Ovary (tissue), 9 donors: ENCODE measurements around the gene TMEM207. TPM values are rescaled to one million over a fixed set of nuclear protein-coding genes. Genes with fewer than 3 reads are reported as not detected.

Source experiments
- DNase-seq, 5 donors: peaks; one replicate each; pipeline ENCODE4 v3.0.0-alpha.2; 2019 to 2020
- H3K27ac ChIP-seq, 2 donors: fragments of 200-600 bp; one replicate each; pipeline versions ENCODE4 v1.5.1 to v1.8.0; 2019 to 2022
- H3K27me3 ChIP-seq: fragments of 200-600 bp; one replicate; pipeline ENCODE4 v1.8.0; 2022
- H3K36me3 ChIP-seq: fragments of 200-600 bp; sonication (generic); one replicate; pipeline ENCODE4 v1.5.1; 2019
- H3K4me1 ChIP-seq: one replicate; pipeline ENCODE4 v1.8.1; 2013; ENCODE audit warnings: mild to moderate bottlenecking, moderate library complexity; ENCODE audit not compliant: insufficient read depth
- H3K4me3 ChIP-seq: fragments of 200-600 bp; sonication (generic); one replicate; pipeline ENCODE4 v1.5.1; 2017
- H3K9me3 ChIP-seq, 2 donors: fragments of 200-600 bp in 1 of 2; sonication (generic) in 1 of 2; one replicate each; pipeline versions ENCODE4 v1.5.1 to v1.8.1; 2013 to 2019; ENCODE audit warnings: mild to moderate bottlenecking in 1 of 2, moderate library complexity in 1 of 2
- EP300 ChIP-seq: sonication (generic); formaldehyde crosslinking; IDR thresholded peaks from one replicate; pipeline ENCODE4 v1.6.1; 2017; ENCODE audit warnings: antibody characterized with exemption
- POLR2A ChIP-seq: fragments of 450-650 bp; IDR thresholded peaks from one replicate; pipeline ENCODE4 v1.6.1; 2017; ENCODE audit warnings: antibody characterized with exemption, mild to moderate bottlenecking, moderate library complexity
- WGBS, 3 donors: extraction: QIAGEN DNeasy Blood & Tissue Kit in 1 of 3; methylation state at CpG; one replicate each; pipeline versions ENCODE4 v1.1.5 to v1.1.7; 2013 to 2017; 5-methylcytosine and 5-hydroxymethylcytosine counted together
- intact Hi-C, 4 donors: fragments of 100-400 bp; cut with DNase I; formaldehyde crosslinking; loops; one replicate each; pipeline versions ENCODE4 v1.11.0 to v1.15.1; 2022 to 2023
- polyA plus RNA-seq, 2 donors: library from polyadenylated mRNA; stranded (reverse); fragments of 200-250 nt in 1 of 2; fragments of 350-450 nt in 1 of 2; fragmentation: Illumina TruSeq in 1 of 2; extraction: RNeasy Lipid Tissue Mini Kit (QIAGEN cat#74804) in 1 of 2; gene quantifications; one replicate each; pipeline ENCODE4 v1.2.3, GENCODE V29; 2013 to 2014
- total RNA-seq, 7 donors: library from RNA; depleted of rRNA in 2 of 7; stranded (reverse); fragments of >200 nt in 2 of 7; fragmentation: NEBNext Ultra II Directional in 3 of 7; extraction: Animal tissue kit (Norgen Biotek cat#: 25700) in 3 of 7; gene quantifications; one replicate each; pipeline versions ENCODE4 v1.1.0 to v1.2.4, GENCODE V29; 2016 to 2023
- TF ChIP-seq, protein P1 (sequence below), 3 donors: fragments of 450-650 bp in 2 of 3; fragments of 200-600 bp in 1 of 3; IDR thresholded peaks; one replicate each; pipeline versions ENCODE4 v1.5.1 to v1.8.0; 2016 to 2022; ENCODE audit warnings: antibody characterized with exemption in 3 of 3, mild to moderate bottlenecking in 1 of 3
- donor health status: DM: no; HTN: no; CAD: no; lungs with moderate emphysema.
- donor health status: DM: no; HTN: no; CAD: no.
- donor health status: Bipolar disorder and iron deficiency.
- donor health status: DM: yes; HTN: yes; CAD: no.
- donor health status: DM: no; HTN: no; CAD: no.
- donor health status: DM: yes; HTN: yes; CAD: no.

Gene TMEM207
- total and polyA plus RNA-seq, 9 donors = not detected

DNA sequence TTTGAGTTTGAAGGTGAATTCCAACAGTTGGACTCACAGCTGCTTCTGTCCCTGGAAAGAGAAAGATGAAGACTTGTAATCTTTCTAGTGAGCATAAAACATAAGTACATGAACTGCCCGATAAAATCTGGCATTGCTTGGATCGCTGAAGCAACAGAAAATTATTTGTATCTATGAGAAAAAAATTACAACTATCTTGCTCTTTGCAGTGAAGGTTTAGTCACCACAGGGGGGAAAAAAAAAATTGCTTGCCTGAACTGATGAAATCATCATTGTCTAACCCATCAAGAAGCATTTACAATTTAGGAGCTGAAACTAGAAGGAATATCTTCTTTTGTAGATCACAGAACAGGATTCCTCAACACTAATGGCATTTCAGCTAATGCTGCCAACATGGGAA, 20.0 kb downstream of the TMEM207 start:
- H3K4me1 ChIP-seq = no peaks in the 10 kb centered on the region
- no peak overlapping the region for H3K27ac ChIP-seq
- no peaks in the 10 kb centered on the region for H3K9me3 ChIP-seq
- no peaks in the 10 kb centered on the region for H3K27me3 ChIP-seq
- TF ChIP-seq EP300 = no peak
- no peak for TF ChIP-seq POLR2A
- TF ChIP-seq, protein P1, sequence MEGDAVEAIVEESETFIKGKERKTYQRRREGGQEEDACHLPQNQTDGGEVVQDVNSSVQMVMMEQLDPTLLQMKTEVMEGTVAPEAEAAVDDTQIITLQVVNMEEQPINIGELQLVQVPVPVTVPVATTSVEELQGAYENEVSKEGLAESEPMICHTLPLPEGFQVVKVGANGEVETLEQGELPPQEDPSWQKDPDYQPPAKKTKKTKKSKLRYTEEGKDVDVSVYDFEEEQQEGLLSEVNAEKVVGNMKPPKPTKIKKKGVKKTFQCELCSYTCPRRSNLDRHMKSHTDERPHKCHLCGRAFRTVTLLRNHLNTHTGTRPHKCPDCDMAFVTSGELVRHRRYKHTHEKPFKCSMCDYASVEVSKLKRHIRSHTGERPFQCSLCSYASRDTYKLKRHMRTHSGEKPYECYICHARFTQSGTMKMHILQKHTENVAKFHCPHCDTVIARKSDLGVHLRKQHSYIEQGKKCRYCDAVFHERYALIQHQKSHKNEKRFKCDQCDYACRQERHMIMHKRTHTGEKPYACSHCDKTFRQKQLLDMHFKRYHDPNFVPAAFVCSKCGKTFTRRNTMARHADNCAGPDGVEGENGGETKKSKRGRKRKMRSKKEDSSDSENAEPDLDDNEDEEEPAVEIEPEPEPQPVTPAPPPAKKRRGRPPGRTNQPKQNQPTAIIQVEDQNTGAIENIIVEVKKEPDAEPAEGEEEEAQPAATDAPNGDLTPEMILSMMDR (IDR thresholded peaks at IDR 0.05) = no peak
- H3K4me3 ChIP-seq = no peak overlapping the region
- no peak for DNase-seq
- H3K36me3 ChIP-seq = no peaks in the 10 kb centered on the region
- intact Hi-C loops = loop anchor here in 1 of 4 donors (10.0 kb wide), 1 partner anchor 465 kb away; no protein-coding TSS in a partner anchor
- WGBS, 3 donors = 71 to 76% (median 75%) methylated on average over 2 of the region's 2 CpGs

DNA sequence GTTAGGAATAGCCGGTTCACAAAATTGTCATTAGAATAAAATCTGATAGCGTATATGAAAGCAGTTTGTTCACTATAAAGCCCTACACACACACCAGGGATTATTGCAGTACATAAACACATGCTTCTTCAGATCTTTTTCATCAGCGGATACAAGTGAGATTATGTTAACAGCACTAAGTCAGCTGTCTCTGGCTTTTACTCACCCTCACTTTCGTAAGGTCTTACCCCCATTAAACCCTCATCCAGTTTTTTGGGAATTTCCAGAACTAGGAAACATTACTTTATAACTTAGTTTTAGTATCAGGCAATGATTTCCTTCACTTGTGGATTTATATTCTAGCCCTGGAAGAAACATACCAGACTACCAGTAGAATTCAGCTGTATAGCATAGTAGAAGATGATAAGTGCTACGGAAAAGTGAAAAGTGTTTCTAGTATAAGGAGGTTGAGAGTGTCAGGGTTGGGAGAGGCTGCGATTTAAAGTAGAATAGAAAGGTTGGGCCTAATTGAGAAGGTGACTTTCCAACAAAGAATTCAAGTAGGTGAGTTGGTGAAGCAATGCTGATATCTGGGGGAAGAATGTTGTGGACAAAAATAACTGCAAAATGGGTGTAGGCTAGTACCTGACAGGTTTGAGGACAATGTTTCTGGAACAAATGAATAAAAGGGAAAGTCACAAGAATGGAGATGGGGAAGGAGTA, 22.7 kb downstream of the TMEM207 start:
- Histone ChIP-seq H3K27ac (no peak overlapping the region), H3K4me3 (no peak overlapping the region), H3K27me3 (no peaks in the 10 kb centered on the region), H3K9me3 (no peaks in the 10 kb centered on the region), H3K36me3 (no peaks in the 10 kb centered on the region), H3K4me1 (no peaks in the 10 kb centered on the region)
- intact Hi-C loops = loop anchor here in 1 of 4 donors (10.0 kb wide), 1 partner anchor 462 kb away; no protein-coding TSS in a partner anchor
- no peak for DNase-seq
- 74 to 93% (median 90%) methylated on average over 6 of the region's 6 CpGs for WGBS, 3 donors
- TF ChIP-seq EP300 = no peak
- no peak for TF ChIP-seq POLR2A
- TF ChIP-seq, protein P1 (IDR thresholded peaks at IDR 0.05) = no peak

- Histone ChIP-seq H3K9me3 (no peaks in the 10 kb centered on the region), H3K36me3 (no peaks in the 10 kb centered on the region), H3K4me3 (no peak overlapping the region), H3K27me3 (no peaks in the 10 kb centered on the region), H3K27ac (no peak overlapping the region), H3K4me1 (no peaks in the 10 kb centered on the region)
- no peak for DNase-seq
- 88 to 98% (median 89%) methylated on average over 1 of the region's 1 CpG for WGBS, 3 donors
- TF ChIP-seq EP300 (no peak), POLR2A (no peak)
- TF ChIP-seq, protein P1 (IDR thresholded peaks at IDR 0.05) = no peak
- intact Hi-C loops = loop anchor here in 1 of 4 donors (10.0 kb wide), 1 partner anchor 461 kb away; no protein-coding TSS in a partner anchor
Observed at GRCh38 chr3:190425833-190426232, 23.9 kb downstream of the TMEM207 start.

DNA sequence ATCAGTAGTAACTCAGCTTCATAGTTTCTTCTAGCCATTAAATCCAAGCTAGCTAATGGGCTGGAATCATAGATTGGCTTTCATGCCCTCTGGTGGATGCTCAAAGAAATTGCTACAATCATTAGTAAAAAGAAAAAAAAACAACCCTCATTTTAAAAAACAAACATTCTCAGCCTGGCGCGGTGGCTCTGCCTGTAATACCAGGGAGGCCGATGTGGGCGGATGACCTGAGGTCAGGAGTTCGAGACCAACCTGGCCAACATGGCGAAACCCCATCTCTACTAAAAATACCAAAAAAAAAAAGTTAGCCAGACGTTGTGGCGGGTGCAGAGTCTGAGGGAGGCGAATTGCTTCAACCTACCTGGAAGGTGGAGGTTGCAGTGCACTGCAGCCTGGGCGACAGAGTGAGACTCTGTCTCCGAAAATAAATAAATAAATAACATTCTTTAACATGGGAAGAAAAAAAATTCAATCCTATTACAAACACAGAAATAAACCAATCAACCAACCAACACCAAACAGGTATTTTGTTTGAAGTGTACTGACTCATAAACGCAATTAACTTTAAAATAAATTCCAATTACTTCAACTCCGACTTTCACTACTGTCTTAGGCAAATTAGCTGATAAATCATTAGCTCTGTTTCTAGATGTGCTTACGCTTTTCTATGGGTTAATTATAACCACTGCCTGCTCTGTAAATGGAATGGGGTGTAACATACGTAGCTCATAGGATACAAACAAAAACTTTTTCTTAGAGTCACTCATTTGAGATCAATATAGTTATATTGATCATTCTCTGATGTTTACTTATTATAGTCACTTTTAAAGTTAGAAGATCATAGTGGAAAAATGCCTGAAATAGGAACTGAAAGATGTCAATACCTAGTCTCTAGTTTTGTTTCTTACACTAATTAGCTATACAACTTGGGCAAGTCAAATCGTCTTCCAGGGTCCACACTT, 24.9 kb downstream of the TMEM207 start:
- DNase-seq = peak; percentile 41 to 75 (median 64)
- H3K27me3 ChIP-seq = no peaks in the 10 kb centered on the region
- TF ChIP-seq, protein P1 (IDR thresholded peaks at IDR 0.05) = peak; percentile 23 to 73 (median 44)
- TF ChIP-seq POLR2A = no peak
- no peak for TF ChIP-seq EP300
- intact Hi-C loops = loop anchor here in 1 of 4 donors (10.0 kb wide), 1 partner anchor 460 kb away; no protein-coding TSS in a partner anchor
- H3K27ac ChIP-seq = no peak overlapping the region
- no peaks in the 10 kb centered on the region for H3K4me1 ChIP-seq
- H3K9me3 ChIP-seq = no peaks in the 10 kb centered on the region
- H3K4me3 ChIP-seq = no peak overlapping the region
- no peaks in the 10 kb centered on the region for H3K36me3 ChIP-seq
- WGBS, 3 donors = 21 to 36% (median 24%) methylated on average over 16 of the region's 16 CpGs
